A673 (cell line): ENCODE results near the gene PRRC2B. TPM values are rescaled to one million over a fixed set of nuclear protein-coding genes. Genes with fewer than 3 reads are reported as not detected.

ENCODE experiments used
- BruUV-seq: library from RNA; stranded (reverse); fragments of 400-500 nt; replicated peaks from 2 replicates; lab custom pipeline; 2021; lab: Mats Ljungman, UMichigan
- CTCF ChIA-PET: fragments of 300-600 bp; sonication (Branson Sonifier 250); formaldehyde crosslinking; loops from one replicate; lab custom pipeline; 2022; ENCODE audit warnings: antibody characterized with exemption; lab: Charles Lee
- POLR2A ChIA-PET: fragments of 300-600 bp; sonication (Branson Sonifier 250); formaldehyde crosslinking; loops from one replicate; lab custom pipeline; 2022; ENCODE audit warnings: antibody characterized with exemption; ENCODE audit not compliant: low non-redundant PET; lab: Charles Lee
- DNase-seq: peaks from one replicate; pipeline ENCODE4 v3.0.0-alpha.2; 2015; ENCODE audit warnings: low spot score
- H3K27ac ChIP-seq: fragments of 200-600 bp; sonication (generic); 2 replicates; pipeline ENCODE4 v1.5.1; 2016; ENCODE audit warnings: mixed run types, low read depth, mild to moderate bottlenecking, mixed read lengths, antibody characterized with exemption, low read length; ENCODE audit not compliant: poor library complexity, severe bottlenecking
- H3K27me3 ChIP-seq: fragments of 200-600 bp; sonication (generic); replicated peaks from 2 replicates; pipeline ENCODE4 v1.6.1; 2017; ENCODE audit warnings: mixed run types, low read depth, mild to moderate bottlenecking, mixed read lengths, antibody characterized with exemption, low read length; ENCODE audit not compliant: insufficient read depth, poor library complexity
- H3K36me3 ChIP-seq: fragments of 200-600 bp; sonication (generic); 2 replicates; pipeline ENCODE4 v1.6.1; 2016; ENCODE audit warnings: mixed run types, mild to moderate bottlenecking, mixed read lengths, antibody characterized with exemption, low read length; ENCODE audit not compliant: insufficient read depth, poor library complexity, severe bottlenecking
- H3K4me1 ChIP-seq: fragments of 200-600 bp; sonication (generic); 2 replicates; pipeline ENCODE4 v1.6.1; 2017; ENCODE audit warnings: mixed run types, mild to moderate bottlenecking, mixed read lengths, antibody characterized with exemption, low read length; ENCODE audit not compliant: insufficient read depth, poor library complexity, severe bottlenecking
- H3K4me3 ChIP-seq: fragments of 200-600 bp; sonication (generic); 2 replicates; pipeline ENCODE4 v1.5.1; 2016; ENCODE audit warnings: low read depth, mixed run types, mild to moderate bottlenecking, mixed read lengths, low read length; ENCODE audit not compliant: poor library complexity, severe bottlenecking
- H3K9me3 ChIP-seq: fragments of 200-600 bp; sonication (generic); 2 replicates; pipeline ENCODE4 v1.6.1; 2016; ENCODE audit warnings: mixed run types, low read depth, mild to moderate bottlenecking, mixed read lengths, antibody characterized with exemption, low read length; ENCODE audit not compliant: poor library complexity, severe bottlenecking
- CTCF ChIP-seq: fragments of 300-800, 200-600 bp; sonication (generic); conservative IDR thresholded peaks from 2 replicates; pipeline ENCODE4 v1.5.1; 2017; ENCODE audit warnings: low read depth, mild to moderate bottlenecking, antibody characterized with exemption, low read length, moderate library complexity, mixed read lengths
- EZH2 ChIP-seq: fragments of 200-600 bp; sonication (generic); IDR thresholded peaks from 2 replicates; pipeline ENCODE4 v1.6.1; 2017; ENCODE audit warnings: borderline replicate concordance, low read depth, mild to moderate bottlenecking, mixed read lengths, antibody characterized with exemption, low read length; ENCODE audit not compliant: poor library complexity, severe bottlenecking
- intact Hi-C: fragments of 100-400 bp; cut with micrococcal nuclease; formaldehyde crosslinking; loops from one replicate; pipeline ENCODE4 v1.10.0; 2022; ENCODE audit not compliant: unreplicated experiment
- total RNA-seq: library from RNA; stranded (reverse); gene quantifications from 2 replicates; pipeline ENCODE4 v1.2.3, GENCODE V29; 2021

PRRC2B gene
- total RNA-seq, 1 experiment from 2014 or later = 317 TPM

- ChIA-PET POLR2A (no interaction called here), CTCF (no interaction called here)
- peaks cover 80% of the 10 kb centered on the region for H3K36me3 ChIP-seq
- BruUV-seq = no TSS peak
- no peak for DNase-seq
- H3K4me3 ChIP-seq = no peak overlapping the region
- H3K27ac ChIP-seq = no peak overlapping the region
- TF ChIP-seq EZH2 (no peak), CTCF (no peak)
- no peaks in the 10 kb centered on the region for H3K9me3 ChIP-seq
- intact Hi-C loops = no loop called here
- H3K27me3 ChIP-seq = no peaks in the 10 kb centered on the region
- H3K4me1 ChIP-seq = no peaks in the 10 kb centered on the region
Observed at GRCh38 chr9:131520503-131520902, 126.6 kb downstream of the PRRC2B start.

- intact Hi-C loops = no loop called here
- no peaks in the 10 kb centered on the region for H3K4me1 ChIP-seq
- POLR2A ChIA-PET = no interaction called here
- TF ChIP-seq EZH2 (no peak), CTCF (no peak)
- no peaks in the 10 kb centered on the region for H3K27me3 ChIP-seq
- H3K27ac ChIP-seq = no peak overlapping the region
- no peak for DNase-seq
- H3K4me3 ChIP-seq = no peak overlapping the region
- CTCF ChIA-PET = no interaction called here
- BruUV-seq = no TSS peak
- peaks cover 79% of the 10 kb centered on the region for H3K36me3 ChIP-seq
- no peaks in the 10 kb centered on the region for H3K9me3 ChIP-seq
Observed at GRCh38 chr9:131521203-131521602, 127.3 kb downstream of the PRRC2B start.

GRCh38 chr9:131521822-131522221, 127.9 kb downstream of the PRRC2B start:
- ChIA-PET POLR2A (no interaction called here), CTCF (no interaction called here)
- Histone ChIP-seq H3K4me3 (no peak overlapping the region), H3K36me3 (peaks cover 79% of the 10 kb centered on the region), H3K27me3 (no peaks in the 10 kb centered on the region), H3K27ac (no peak overlapping the region), H3K4me1 (no peaks in the 10 kb centered on the region), H3K9me3 (no peaks in the 10 kb centered on the region)
- no peak for DNase-seq
- intact Hi-C loops = no loop called here
- TF ChIP-seq EZH2 (no peak), CTCF (no peak)
- BruUV-seq = no TSS peak
